HG03039 (cell line): ENCODE measurements around the gene RABL6.
"Not testable (repeated sequence)": the region's sequence is repeated elsewhere in the genome, so short reads cannot be mapped to it uniquely, and the experiment has no call there.

Source experiments
- ATAC-seq: cut with Tn5 transposase; IDR thresholded peaks from one replicate; pipeline ENCODE4 v1.9.1; 2021; ENCODE audit warnings: mild to moderate bottlenecking, moderate library complexity; ENCODE audit not compliant: unreplicated experiment

The RABL6 gene

DNA sequence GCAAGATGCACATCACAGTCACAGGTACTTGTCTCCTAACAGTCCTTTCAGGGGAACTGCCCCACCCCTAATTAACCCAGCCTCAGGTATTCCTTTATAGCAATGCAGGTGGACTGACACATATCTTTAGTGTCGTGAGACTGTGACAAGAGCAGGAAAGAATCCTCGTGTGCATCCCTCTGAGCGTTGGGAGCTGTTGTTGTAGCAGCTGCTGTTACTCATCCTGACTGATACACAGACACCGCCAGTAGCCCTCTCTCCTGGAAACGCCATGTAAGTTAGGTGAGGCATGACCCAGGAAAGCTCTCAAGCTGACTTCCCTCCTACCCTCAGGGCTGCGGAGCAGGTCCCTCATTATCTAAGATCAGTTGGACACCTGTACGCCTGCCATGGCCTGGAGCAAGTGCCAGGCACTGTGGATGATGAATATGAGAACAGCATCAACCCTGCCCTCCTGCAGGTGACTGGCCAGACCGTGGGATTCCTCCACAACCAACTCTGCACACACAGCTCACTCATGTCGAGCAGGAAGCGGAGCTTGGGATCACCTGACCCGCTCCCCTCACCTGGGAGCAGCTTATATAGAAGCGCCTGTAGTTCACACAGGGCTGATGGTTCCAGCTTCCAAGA, 33.2 kb upstream of the RABL6 start:
- no peak for ATAC-seq

GRCh38 chr9:136775191-136775590, 32.6 kb upstream of the RABL6 start:
- ATAC-seq, result no peak

- no peak for ATAC-seq
These were observed 30.8 kb upstream of the RABL6 start for GRCh38 chr9:136776947-136777346.

DNA sequence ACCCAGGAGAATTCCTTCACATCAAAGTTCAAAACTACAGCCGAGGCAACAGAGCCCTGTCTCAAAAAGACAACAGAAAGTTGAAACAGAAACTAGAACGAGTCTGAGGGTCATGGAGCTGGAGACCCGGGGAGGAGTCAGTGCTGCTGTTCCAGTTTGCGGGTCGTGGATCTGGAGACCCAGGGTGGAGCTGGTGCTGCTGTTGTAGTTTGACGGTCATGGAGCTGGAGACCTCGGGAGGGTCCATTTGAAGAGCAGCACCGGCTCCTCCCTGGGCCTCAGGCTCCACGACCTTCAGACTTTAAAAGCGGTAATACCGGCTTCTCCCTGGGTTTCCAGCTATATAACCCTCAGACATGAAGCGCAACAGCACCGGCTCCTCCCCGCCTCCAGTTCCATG, 30.4 kb upstream of the RABL6 start:
- ATAC-seq, result no peak

DNA sequence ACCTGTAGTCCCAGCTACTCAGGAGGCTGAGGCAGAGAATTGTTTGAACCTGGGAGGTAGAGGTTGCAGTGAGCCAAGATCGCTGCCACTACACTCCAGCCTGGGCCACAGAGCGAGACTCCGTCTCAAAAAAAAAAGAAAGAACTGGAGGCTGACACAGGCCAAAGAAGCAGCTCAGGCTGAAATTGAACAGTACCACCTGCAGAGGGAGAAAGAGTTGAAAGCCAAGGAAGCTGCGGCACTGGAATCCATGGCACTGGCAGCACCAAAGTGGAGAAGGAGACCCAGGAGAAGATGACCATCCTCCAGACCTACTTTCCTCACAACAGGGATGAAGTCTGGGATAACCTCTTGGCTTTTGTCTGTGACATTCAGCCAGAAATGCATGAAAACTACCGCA, 27.9 kb upstream of the RABL6 start:
- ATAC-seq, result no peak

GRCh38 chr9:136782452-136782851, 25.3 kb upstream of the RABL6 start:
- no peak for ATAC-seq

DNA sequence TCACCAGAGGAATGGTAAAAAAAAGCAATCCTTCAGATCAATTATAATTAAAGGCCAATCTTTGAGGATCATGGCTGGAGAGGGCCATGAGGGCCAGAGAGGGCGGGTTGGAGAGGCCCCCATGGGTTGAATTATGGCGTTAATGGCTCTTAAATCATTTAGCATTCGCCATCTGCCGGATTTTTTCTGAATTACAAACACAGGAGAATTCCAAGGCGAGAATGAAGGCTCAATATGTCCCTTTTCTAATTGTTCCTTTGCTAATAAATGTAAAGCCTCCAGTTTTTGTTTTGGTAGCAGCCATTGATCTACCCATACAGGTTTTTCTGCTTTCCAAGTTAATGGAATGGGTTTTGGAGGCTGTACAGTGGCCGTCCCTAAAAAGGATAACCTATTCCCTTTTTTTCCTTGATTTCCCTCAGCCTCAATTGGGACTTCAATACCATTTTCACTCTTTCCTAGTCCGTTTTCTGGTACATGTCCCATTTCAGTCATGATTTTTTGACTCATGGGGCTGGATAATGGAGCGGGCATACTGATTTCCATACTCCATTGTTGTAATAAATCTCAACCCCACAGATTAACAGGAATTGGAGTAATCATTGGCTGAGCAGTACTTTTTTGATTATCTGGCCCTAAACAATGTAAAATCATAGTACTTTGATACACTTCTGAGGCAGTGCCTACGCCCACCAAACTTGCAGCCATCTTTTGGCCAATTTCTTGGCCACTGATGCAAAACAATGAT, 23.3 kb upstream of the RABL6 start:
- no peak for ATAC-seq

GRCh38 chr9:136784997-136785361, 22.8 kb upstream of the RABL6 start:
- no peak for ATAC-seq

- ATAC-seq, result not testable (repeated sequence)
These were observed 22.0 kb upstream of the RABL6 start for GRCh38 chr9:136785565-136786355.

GRCh38 chr9:136786451-136786850, 21.3 kb upstream of the RABL6 start:
- no peak for ATAC-seq

- not testable (repeated sequence) for ATAC-seq
These were observed 20.8 kb upstream of the RABL6 start for GRCh38 chr9:136786983-136787382.

GRCh38 chr9:136787690-136788400, 19.9 kb upstream of the RABL6 start:
- ATAC-seq, result no peak

DNA sequence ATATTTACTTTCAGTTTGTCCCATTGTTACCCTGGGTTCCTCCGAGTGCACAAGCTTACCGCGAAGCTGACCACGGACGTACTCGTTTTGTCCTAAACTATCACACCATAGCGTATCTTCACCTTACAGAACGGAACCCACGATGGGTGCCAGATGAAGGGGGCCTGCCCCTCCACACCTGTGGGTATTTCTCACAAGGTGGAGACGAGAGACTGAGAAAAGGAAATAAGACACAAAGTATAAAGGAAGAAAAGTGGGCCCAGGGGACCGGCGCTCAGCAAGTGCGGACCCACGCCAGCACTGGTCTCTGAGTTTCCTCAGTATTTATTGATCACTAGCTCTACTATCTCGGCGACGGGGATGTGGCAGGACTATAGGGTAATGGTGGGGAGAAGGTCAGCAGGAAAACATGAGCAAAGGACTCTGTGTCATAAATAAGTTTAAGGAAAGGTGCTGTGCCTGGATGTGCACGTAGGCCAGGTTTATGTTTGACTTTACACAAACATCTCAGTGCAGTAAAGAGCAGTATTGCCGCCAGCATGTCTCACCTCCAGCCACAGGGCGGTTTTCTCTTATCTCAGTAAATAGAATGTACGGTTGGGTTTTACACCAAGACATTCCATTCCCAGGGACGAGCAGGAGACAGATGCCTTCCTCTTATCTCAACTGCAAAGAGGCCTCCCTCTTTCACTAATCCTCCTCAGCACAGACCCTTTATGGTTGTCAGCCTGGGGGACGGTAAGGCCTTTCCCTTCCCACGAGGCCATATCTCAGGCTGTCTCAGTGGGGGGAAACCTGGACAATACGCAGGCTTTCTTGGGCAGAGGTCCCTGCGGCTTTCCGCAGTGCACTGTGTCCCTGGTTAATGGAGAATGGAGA, 18.9 kb upstream of the RABL6 start:
- not testable (repeated sequence) for ATAC-seq

DNA sequence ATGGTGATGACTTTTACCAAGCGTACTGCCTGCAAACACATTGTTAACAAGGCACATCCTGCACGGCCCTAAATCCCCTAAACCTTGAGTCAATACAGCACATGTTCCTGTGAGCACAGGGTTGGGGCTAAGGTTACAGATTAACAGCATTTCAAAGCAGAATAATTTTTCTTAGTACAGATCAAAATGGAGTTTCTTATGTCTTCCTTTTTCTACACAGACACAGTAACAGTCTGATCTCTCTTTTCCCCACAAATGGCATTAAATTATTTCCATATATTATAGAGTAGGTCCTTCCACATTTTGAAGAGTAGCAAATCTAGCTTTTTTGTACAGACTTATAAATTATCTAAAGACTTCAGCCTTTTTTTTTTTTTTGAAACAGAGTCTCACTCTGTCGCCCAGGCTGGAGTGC, 18.2 kb upstream of the RABL6 start:
- no peak for ATAC-seq

DNA sequence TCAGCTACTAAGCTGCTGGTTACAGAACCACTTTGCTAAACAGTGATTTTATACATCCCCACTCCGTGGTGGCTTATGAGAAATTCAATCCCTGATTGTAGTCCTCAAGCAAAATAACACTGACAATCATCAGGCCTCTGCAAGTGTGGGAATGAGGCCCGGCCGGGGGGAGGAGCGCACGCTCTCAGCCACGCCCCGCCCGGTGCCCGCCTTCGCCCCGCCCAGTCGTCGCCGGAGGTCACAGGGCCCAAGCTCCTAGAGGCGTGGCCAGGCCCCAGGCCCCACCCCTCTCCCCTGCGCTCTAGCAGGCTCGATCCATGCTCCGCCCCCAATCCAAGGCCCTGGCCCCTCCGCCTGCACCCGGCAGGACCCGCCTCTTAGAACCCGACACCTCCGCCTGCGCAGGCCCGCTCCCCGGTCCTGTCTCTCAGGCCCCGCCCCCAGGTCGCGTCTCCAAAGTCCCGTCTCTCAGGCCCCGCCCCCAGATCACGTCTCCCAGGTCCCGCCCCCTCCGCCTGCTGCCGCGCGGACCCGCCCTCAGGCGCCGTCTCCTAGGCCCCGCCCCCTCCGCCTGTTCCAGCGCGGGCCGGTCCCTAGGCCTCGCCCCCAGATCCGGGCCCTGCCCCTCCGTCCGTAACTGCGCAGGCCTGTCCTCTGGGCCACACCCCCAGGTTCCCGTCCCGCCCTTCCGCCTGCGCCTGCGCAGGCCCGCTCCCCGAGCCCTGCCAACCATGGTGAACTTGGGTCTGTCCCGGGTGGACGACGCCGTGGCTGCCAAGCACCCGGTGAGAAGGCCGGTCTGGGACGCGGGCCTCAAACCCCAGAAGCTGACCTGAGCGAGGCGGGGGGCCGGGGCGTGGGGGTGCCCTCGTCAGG, 16.9 kb upstream of the RABL6 start, which contains the start of gene TMEM141:
Gene TMEM141, plus strand, starts transcription at position 705 of the 876 bp plus-strand sequence. Its CDS starts 27 bp downstream, at position 732.
- ATAC-seq, result peak; percentile 74

DNA sequence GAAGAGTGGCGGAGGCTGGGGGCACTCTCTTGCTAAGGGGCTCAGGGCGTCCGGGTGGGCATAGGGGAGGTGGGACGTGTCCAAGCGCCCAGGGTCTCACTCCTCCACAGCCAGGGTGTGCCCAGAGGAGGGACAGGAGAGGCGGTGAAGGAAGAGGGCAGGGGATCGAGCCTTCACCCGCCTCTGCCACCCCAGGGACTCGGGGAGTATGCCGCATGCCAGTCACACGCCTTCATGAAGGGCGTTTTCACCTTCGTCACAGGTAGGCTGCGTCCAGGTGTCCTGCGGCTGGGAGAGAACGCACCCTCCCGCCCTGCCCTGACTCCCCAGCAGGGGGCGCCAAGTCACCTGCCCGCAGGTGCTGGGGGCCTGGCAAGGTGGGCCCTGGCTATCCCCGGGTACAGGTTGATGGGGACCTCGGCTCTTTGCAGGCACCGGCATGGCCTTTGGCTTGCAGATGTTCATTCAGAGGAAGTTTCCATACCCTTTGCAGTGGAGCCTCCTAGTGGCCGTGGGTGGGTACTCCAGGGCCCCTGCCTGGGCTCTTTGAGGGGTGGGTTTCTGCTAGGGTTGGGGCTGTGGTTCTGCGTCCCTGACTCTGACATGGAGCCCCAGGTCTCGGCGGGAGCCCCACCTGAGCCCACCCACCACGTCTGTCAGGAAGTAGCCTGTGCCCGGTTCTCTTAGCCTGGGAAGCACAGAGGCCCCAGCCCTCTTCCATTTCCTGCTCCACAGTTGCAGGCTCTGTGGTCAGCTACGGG, 16.1 kb upstream of the RABL6 start:
- no peak for ATAC-seq

- no peak for ATAC-seq
These were observed 15.2 kb upstream of the RABL6 start for GRCh38 chr9:136792321-136793085.
